ENCODE results near the gene UBXN7.

- TF ChIP-seq CTCF (tag by site-specific recombination; IDR thresholded peaks at IDR 0.05) (no peak), PRDM2 (tag by site-specific recombination; IDR thresholded peaks at IDR 0.05; ENCODE audit: borderline replicate concordance) (no peak), ZBTB8A (tag by site-specific recombination; IDR thresholded peaks at IDR 0.05) (no peak), ZNF362 (tag by site-specific recombination; IDR thresholded peaks at IDR 0.05) (no peak)
Observed at GRCh38 chr3:196390116-196390515, 42.1 kb downstream of the UBXN7 start.

Data from HEK293 (cell line).